Left ventricle myocardium inferior (tissue), 1 donor: ENCODE measurements around the gene PDE9A. TPM values are rescaled to one million over a fixed set of nuclear protein-coding genes. Genes with fewer than 3 reads are reported as not detected.
A peak's percentile ranks its signal among the peaks of the same experiment; 100 is the strongest.

Experiments used
- DNase-seq: peaks from one replicate; pipeline ENCODE4 v3.0.0-alpha.2; 2020
- H3K27ac ChIP-seq: fragments of 200-600 bp; replicated peaks from 2 replicates; pipeline ENCODE4 v1.8.0; 2021
- H3K27me3 ChIP-seq: fragments of 200-600 bp; 2 replicates; pipeline ENCODE4 v1.8.0; 2021; ENCODE audit warnings: low read depth
- H3K36me3 ChIP-seq: fragments of 200-600 bp; 2 replicates; pipeline ENCODE4 v1.8.0; 2021
- H3K4me1 ChIP-seq: fragments of 200-600 bp; 2 replicates; pipeline ENCODE4 v1.8.0; 2021
- H3K4me3 ChIP-seq: fragments of 200-600 bp; 2 replicates; pipeline ENCODE4 v1.8.0; 2021; ENCODE audit warnings: mild to moderate bottlenecking, moderate library complexity
- H3K9me3 ChIP-seq: fragments of 200-600 bp; replicated peaks from 2 replicates; pipeline ENCODE4 v1.8.0; 2021
- CTCF ChIP-seq: fragments of 200-600 bp; IDR thresholded peaks from 2 replicates; pipeline ENCODE4 v1.8.0; 2021; ENCODE audit warnings: antibody characterized with exemption, mild to moderate bottlenecking, borderline replicate concordance
- intact Hi-C: fragments of 100-400 bp; cut with micrococcal nuclease; formaldehyde crosslinking; loops from one replicate; pipeline ENCODE4 v1.11.0; 2022
- long read RNA-seq: library from polyadenylated mRNA; unstranded; transcript quantifications from one replicate; pipeline ENCODE4 v2.0.0, GENCODE V29; 2021
- total RNA-seq: library from RNA; stranded (reverse); fragmentation: NEBNext Ultra II Directional; extraction: Animal tissue kit (Norgen Biotek cat#: 25700); gene quantifications from one replicate; pipeline ENCODE4 v1.2.1, GENCODE V29; 2021
- donor health status: DM: no; HTN: yes; CAD: no; lungs with severe emphysema.

The PDE9A gene
- total RNA-seq, result 3.2 TPM
- long read RNA-seq, partial matches to known transcripts, result 0 of 1 reads
- long read RNA-seq, other reads (novel, unspliced or antisense), result 0 of 1 reads

DNA sequence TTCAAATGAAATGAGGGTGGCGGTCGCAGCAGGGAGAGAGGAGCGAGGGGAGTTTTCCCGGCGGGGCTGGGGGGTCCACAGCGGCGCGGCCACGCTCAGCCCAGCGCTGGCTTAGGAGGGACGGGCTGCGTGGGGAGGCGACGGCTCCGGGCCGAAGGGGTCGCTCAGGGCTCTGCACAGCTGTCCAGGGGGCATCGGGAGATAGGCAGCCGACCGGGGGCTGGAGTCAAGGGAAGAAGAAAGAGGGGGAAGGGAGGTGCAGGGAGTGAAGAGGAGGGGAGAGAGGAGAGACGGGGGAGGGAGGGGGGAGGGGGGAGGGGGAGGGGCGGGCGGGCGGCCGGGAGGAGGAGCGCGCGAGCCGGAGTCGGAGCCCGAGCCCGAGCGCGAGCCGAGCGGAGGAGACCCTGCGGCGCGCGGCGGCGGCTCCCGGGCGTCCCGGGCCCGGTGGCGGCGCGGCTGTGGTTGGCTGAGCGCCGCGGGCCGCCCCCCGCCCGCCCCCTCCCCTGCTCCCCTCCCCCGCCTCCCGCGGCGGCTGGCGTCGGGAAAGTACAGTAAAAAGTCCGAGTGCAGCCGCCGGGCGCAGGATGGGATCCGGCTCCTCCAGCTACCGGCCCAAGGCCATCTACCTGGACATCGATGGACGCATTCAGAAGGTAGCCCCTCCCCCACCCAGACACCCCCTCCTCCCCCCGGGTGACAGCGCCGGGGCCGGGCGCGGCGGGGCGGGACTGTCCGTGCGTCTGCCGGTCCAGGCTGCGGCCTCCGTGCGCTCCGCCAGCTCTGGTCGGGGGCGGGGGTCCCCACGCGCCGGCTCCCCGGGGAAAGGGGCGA lies at the start of gene PDE9A:
Gene PDE9A (plus strand): TSS at position 391 of the 831 bp plus-strand sequence. CDS start 194 bp downstream, at position 585.
- DNase-seq, result no peak
- Histone ChIP-seq H3K27ac (peak within 1 kb of the TSS; percentile 75), H3K27me3 (peaks cover 63% of the 10 kb centered on the region), H3K9me3 (no peaks in the 10 kb centered on the region), H3K4me3 (peak within 1 kb of the TSS; percentile 80), H3K36me3 (no peaks in the 10 kb centered on the region), H3K4me1 (peaks cover 38% of the 10 kb centered on the region)
- intact Hi-C loops, result no loop called here
- TF ChIP-seq CTCF, result no peak

- peaks cover 43% of the 10 kb centered on the region for H3K9me3 ChIP-seq
- intact Hi-C loops, result no loop called here
- no peak overlapping the region for H3K4me3 ChIP-seq
- H3K27me3 ChIP-seq, result peaks cover 29% of the 10 kb centered on the region
- no peak for DNase-seq
- TF ChIP-seq CTCF, result no peak
- no peaks in the 10 kb centered on the region for H3K36me3 ChIP-seq
- H3K27ac ChIP-seq, result no peak overlapping the region
- no peaks in the 10 kb centered on the region for H3K4me1 ChIP-seq
These were observed 46.3 kb upstream of the PDE9A start for GRCh38 chr21:42607102-42607501.

- TF ChIP-seq CTCF, result no peak
- Histone ChIP-seq H3K36me3 (no peaks in the 10 kb centered on the region), H3K4me1 (no peaks in the 10 kb centered on the region), H3K27me3 (peaks cover 26% of the 10 kb centered on the region), H3K9me3 (peaks cover 48% of the 10 kb centered on the region), H3K27ac (no peak overlapping the region), H3K4me3 (no peak overlapping the region)
- no peak for DNase-seq
- intact Hi-C loops, result no loop called here
These were observed 45.8 kb upstream of the PDE9A start for GRCh38 chr21:42607525-42608102.

DNA sequence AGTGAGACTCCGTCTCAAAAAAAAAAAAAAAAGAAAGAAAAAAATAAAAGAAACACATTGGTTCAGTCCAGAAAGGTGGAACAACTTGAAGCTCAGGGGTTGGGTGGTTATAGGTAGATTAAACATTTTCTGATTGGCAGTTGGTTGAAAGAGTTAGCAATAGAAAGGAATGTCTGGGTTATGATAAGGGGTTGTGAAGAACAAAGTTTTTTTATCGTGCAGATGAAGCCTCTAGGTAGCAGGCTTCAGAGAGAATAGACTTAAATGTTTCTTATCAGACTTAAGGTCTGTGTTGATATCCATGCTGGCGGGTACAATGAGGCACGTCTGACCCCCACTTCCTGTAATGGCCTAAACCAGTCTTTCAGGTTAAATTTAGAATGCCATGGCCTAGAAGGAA lies 45.0 kb upstream of the PDE9A start:
- intact Hi-C loops, result no loop called here
- H3K4me3 ChIP-seq, result no peak overlapping the region
- no peak for TF ChIP-seq CTCF
- DNase-seq, result no peak
- no peaks in the 10 kb centered on the region for H3K36me3 ChIP-seq
- peaks cover 54% of the 10 kb centered on the region for H3K9me3 ChIP-seq
- peaks cover 20% of the 10 kb centered on the region for H3K27me3 ChIP-seq
- no peaks in the 10 kb centered on the region for H3K4me1 ChIP-seq
- no peak overlapping the region for H3K27ac ChIP-seq

GRCh38 chr21:42609811-42610210 lies 43.6 kb upstream of the PDE9A start:
- intact Hi-C loops, result no loop called here

More at GRCh38 chr21:42609811-42610210, 43.6 kb upstream of the PDE9A start:
- H3K27me3 ChIP-seq, result peaks cover 16% of the 10 kb centered on the region
- no peaks in the 10 kb centered on the region for H3K36me3 ChIP-seq
- peaks cover 44% of the 10 kb centered on the region for H3K9me3 ChIP-seq
- H3K4me3 ChIP-seq, result no peak overlapping the region
- no peak overlapping the region for H3K27ac ChIP-seq
- no peak for TF ChIP-seq CTCF
- H3K4me1 ChIP-seq, result no peaks in the 10 kb centered on the region
- no peak for DNase-seq
